NCI-H2196 treated with DMSO at 0.1 percent for 48 hours (cell line): ENCODE data around the gene C10orf71.

Source experiments
- DNase-seq: peaks from one replicate; lab custom pipeline; 2025; ENCODE audit not compliant: unreplicated experiment; lab: John Stamatoyannopoulos, UW

The C10orf71 gene

DNA sequence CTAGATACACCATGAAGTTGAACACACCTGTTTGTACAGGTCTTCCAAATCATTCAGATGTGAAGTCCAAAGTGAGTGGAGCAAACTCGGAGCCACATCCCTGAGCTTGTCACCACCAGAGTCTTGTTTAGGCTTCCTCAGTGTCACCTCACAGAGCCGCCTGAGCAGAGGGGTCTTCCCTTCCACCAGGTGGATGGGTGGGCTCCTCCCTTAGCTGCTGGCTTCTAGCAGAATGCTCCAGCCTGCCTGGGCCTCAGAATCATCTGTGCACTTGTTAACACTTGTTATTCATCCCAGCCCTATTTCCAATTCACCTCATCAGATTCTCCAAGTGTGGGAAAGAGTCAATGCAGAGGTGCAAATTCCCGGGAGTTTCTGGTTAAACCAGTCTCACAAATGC lies 32.5 kb downstream of the C10orf71 start:
- DNase-seq: no peak

DNA sequence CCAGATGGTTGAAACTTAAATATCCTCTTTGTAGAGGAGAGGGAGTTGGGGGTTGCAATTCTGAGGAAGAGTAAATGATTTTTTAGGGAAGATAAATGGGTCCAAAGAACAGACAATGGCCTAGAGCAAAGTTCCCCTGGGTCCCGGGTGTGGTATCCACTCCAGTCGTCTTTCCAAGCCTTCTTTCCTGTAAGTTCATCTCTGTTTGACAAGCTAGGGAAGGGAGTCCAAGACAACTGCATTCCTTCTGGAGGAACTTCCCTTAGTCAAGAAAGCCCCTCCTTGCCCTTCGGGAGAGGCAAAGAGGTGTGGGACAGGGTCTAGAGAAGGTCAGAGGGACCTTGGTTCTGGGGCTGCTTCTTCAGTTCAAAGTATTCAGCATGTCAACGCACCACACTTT lies 33.4 kb downstream of the C10orf71 start:
- no peak for DNase-seq

DNA sequence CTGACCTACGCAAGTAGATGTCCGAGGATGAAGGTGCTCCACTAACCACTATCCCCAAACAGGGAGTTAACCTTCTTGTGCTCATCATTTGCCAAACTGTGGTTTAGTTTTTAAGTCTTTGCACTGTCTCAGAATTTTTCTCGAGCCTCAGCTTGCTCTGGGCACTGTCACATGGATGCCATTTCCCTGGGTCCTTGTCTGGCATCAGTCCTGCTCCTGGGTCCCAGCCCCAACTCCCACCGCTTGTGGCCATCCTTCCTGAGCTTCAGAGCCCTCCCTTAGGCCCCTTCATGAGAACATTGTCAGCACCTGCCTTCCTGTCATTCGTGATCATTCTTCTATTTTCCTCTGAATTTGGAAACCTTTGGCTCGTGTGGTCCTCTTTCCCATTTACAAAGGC lies 33.8 kb downstream of the C10orf71 start:
- no peak for DNase-seq

DNA sequence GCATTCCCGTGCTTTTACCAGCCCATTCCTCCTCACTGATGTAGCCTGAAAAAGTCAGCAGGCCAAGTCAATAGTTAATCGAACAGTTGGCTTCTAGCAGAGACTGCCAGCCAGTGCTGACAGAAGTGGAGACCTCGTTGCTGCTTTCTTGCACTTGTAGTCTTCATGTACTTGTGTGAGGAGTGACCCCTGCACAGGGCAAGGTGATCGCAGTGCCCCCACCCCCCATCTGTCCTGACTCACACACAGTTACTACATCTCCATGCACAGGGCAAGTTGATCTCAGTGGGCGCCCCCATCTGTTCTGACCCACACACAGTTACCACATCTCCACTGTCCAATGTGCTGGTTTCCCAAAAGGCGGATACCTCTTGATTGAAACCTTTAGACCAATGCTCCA lies 34.2 kb downstream of the C10orf71 start:
- no peak for DNase-seq

DNA sequence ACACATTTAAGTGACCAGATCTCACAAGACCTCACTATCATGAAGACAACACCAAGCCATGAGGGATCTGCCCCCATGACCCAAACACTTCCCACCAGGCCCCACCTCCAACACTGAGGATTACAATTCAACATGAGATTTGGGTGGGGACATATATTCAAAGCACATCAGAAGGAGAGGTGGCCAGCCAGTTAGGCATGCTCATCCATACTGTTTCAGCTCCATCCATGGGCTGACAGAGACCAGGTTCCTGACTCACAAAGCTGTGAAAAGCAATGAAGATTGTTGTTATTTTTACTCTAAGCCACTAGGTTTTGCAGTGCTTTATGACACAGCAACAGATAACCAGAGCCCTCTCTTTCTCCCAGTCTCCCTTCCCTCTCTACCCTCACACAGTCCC lies 36.0 kb downstream of the C10orf71 start:
- no peak for DNase-seq

DNA sequence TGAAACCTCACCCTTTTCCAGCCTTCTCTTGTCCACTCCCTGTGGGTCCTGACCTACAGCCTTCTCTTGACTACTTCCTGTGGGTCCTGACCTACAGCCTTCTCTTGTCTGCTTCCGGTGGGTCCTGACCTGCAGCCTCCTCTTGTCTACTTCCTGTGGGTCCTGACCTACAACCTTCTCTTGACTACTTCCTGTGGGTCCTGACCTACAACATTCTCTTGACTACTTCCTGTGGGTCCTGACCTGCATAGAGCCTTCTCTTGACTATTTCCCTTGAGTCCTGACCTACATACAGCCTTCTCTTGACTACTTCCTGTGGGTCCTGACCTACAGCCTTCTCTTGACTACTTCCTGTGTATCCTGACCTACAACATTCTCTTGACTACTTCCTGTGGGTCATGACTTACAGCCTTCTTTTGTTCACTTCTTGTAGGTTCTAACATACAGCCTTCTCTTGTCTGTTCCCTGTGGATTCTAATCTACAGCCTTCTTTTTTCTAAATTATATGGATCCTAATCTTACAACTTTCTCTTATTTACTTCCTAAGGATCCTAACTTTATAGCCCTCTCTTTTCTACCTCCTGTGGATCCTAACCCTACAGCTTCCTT lies 36.5 kb downstream of the C10orf71 start:
- DNase-seq: no peak

DNA sequence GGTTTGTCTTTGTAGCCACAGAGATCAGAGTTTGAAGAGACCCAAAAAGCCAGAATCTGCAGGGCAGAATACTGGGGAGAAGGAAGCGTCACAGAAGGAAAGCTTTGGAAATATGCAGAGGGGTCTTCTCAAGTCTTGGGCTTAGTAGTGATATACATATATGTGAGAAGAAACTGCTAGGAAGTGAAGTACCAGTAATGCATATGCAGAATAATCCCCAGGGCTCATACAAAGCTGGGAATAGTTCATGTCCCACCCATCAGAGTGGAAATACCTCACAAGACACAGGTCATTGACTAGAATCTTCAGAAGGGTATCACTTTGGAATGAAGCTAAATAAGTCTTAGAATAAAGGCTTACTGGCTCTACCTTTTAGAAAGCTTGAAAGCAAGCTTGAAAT lies 39.6 kb downstream of the C10orf71 start:
- DNase-seq: no peak

DNA sequence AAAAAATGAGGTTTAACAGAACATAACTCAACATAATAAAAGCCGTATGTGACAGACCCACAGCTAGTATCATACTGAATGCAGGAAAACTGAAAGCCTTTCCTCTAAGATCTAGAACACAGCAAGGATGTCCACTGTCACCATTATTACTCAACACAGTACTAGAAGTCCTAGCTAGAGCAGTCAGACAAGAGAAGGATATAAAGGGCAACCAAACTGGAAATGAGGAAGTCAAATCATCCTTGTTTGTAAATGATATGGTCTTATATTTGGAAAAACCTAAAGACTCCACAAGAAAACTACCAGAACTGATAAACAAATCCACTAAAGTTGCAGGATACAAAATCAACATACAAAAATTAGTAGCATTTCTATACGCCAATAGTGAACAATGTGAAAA lies 45.9 kb downstream of the C10orf71 start:
- no peak for DNase-seq

DNA sequence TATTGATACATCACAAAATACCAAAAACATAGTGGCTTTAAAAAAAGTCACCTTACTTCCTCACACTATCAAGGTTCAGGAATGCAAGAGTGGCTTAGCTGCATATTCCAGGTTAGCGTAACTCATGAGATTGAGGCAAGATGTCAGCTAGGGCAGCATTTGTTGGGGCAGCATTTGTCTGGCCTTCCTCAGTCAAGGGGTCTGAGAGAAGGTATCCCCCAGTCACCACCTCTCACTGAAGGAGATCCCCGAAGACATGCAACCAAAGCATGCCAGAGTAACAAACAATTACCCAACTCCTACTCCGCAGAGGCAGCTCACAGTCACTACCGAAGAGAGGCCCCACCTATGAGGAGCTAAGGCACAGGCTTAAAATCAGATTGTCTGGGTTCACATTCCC lies 48.4 kb downstream of the C10orf71 start:
- DNase-seq: no peak

DNA sequence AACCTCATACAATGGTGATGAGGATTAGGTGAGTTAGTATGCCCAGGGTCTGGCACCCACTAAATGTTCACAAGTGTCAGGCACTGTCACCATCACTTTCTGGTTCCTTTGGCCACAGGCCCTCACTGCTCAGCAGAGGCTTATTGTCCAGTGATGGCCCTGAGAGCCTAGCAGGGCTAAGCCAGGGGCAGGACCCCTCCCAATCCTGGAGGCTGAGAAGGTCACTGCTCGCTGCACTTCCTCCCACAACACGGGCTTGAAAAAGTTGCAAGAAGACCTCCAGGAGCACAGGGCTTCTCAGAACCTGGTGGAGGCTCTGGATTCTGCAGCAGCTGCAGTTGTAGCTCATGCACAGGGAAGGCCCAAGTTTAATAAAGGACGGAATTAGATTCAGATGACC lies 48.9 kb downstream of the C10orf71 start:
- DNase-seq: no peak

DNA sequence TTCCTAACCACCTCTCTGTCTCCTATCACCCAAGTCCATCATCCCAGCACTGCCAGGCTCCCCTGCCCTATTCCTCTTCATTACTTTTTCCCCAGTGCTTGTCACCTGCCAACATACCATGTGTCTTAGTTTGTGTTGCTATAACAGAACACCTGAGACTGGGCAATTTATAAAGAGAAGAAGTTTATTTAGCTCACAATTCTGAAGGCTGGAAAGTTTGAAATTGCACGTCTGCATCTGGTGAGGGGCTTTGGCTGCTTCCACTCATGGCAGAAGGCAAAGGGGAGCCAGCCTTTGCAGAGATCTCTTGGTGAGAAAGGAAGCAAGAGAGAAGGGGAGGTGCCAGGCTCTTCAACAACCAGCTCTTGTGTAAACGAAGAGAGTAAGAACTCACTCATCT lies 49.6 kb downstream of the C10orf71 start:
- DNase-seq: no peak

DNA sequence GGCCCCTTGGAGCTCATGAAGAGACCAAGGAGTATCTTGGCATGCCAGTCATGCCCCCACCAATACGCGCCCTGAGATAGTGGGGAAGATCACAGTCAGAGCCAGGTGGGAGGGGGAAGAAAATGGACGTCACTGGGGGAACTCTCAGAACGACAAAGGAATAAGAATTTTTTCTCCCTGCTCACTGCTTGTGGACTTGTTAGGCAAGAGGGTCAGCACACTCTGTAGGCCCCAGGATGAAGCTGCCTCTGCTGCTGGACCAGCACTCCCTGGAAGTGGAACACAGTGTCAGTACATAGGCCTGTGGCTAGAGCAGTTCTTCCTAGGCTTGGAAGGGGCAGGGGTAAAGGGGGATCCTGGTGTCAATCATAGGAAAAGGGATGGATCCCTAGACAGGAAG lies 50.4 kb downstream of the C10orf71 start:
- DNase-seq: no peak

DNA sequence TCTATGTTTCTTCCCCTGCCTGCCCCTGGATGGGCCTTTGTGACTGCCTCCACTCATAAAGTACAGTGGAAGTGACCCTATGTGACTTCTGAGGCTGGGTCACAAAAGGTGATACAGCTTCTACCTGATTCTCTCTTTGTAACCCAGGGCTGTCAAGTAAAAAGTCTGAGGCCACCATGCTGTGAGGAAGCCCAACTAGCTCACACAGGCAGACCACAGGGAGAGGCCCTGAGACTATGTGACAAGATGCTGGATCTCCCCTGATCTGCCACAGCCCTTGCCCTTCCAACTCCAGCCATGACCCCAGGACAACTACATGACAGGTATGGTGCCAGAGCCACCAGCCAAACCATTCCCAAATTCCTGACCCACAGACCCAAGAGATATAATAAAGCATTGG lies 51.2 kb downstream of the C10orf71 start:
- DNase-seq: no peak

DNA sequence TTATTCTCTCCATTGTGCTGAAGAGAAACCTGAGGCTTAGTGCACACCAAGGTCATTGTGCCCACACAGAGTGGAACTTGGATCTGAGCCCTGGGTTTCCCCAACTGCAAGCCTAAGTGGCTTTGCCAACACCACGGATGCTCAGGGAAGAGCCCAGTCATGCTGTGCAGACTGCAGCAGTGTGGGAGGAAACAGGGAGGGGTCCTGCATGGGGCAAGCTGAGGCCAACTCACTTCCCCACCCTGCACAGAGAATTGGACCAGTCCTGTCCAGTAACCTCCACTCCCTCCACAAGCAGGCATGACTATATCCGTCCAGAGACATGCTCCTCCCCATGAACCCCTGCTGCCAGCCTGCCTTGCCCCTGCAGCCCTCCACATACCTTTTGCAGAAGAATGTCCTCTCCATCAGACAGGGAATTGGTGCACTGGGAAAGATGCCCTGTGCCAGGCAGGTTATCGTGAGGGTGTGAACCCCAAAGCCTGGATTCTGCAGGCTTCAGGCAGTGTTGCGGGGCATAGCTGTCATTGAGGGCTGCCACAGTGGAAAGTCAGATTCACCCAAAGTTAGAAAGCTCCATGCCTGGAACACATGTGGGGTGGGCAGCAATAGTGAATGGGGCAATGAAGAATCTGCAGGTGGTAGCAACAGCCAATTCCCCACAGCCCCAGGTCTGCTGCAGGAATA lies 52.0 kb downstream of the C10orf71 start:
- DNase-seq: no peak

DNA sequence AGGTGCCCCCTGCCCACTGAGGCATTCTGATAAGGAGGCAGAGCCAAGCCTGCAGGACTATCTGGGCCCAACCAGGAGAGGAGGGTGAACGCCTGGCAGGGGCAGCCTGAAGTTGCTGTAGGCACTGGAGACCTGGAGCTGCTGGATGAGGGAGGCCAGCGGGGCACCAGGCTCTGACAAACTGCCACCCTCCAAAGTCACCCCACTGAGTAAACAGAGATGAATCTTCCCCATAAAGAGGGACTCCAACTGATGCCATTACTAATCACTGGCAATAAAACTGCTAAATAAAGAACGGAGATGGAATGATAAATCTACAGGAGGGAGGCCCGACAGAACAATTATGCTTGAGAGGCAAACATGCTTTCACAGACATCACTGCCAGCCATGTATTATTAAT lies 52.7 kb downstream of the C10orf71 start:
- DNase-seq: no peak

DNA sequence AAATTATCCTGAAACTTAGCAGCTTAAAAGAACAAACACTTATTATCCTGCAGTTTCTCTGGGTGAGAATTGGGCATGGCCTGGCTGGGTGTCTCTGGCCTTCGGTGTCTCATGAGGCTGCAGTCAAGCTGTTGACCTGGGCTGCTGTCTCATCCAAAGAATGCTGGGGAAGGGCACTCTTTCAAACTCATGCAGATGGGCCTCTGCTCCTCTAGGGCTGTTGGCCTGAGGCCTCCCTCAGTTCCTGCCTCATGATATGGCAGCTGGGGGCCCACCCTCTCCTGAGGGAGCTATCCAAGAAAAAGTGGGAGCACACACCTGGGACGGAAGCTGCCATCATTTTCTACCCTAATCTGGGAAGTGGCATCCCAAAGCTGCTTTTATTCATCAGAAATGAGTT lies 53.4 kb downstream of the C10orf71 start:
- no peak for DNase-seq

DNA sequence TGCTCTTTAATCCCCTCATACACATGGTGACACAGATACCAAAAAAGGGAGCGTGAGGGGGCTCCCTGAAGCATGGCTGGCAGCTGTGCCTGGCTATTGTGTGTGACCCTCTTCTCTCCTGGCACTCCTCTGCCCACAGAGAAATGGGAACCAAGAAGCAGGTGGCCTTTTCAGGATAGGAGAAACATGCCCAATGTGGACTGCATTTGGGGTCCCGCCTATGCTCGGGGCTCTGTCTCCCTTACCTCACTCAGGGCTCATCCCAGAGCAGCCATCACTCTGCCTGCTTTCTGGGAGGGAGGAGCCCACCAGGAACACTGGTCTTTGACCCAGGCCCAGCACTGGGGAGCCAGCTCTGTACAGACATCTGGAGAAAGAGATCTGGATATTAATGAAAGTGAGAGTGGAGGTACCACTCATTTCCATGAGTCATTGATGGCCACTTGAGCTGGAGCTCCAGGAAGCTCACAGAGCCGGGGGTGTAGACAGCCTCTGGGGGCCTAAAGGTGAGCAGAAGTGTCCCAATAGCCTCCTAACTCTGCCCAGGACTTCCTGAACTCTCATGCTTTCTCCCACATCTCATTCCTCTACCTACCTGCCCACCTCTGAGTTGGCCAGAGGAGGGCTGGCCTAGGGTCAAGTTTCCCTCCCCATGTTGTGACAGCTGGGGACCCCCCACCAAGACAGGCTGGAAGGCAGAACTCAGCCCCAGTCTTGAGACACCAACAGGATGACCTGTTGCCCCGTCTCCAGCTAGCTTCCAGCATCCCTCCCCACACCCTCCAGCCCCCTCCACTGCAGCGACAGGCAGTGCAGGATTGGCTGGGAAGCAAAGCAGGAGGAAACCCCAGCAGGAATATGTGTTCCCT lies 54.3 kb downstream of the C10orf71 start:
- no peak for DNase-seq

DNA sequence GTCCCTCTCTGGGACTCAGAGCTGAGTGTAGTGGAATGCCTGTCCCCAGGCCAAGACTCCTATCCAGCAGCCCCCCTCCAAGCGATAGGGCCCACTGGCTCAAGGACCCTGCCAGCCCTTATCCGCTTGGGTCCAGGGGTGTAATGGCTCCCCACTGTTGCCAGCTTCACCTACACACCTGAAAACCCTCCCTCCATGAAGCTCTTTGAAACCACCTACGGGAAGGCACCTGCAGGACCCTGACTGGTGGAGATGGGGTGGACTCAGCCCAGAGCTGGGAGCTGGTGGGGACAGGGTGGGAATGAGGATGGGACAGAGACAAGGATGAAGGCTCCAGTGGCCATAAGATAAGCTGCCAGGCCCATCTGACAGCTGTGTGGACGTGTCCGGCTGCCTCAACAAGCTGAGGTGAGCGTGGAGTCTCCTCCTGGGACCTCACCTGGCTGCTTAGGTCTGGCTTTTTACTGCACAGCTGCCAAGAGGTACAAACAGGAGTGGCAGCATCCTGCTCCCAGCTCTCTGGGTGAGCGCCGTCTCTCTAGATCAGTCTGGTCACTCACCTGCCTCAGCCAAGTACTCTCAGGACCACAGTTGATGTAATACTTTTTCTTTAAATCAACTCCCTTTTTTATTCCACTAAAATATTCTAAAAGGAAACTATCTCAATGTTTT lies 55.1 kb downstream of the C10orf71 start:
- no peak for DNase-seq

DNA sequence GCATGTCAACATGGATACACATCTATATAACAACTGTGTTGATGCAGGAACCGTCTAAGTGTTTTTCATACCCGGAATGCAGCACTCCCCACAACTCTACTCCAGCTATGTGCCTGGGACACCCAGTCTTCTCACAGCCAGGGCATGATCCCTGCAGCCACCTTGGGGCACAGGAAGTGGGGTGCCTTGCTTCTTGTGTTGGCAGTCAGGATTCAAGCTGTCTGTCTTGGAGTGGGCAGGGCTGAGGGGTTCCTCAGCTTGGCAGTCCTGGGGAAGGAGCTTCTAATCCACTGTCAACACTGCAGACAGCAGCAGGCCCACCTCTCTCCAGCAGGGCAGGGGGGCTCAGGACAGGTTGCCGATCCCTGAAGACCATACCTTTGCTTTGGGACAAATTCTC lies 55.6 kb downstream of the C10orf71 start:
- DNase-seq: no peak

DNA sequence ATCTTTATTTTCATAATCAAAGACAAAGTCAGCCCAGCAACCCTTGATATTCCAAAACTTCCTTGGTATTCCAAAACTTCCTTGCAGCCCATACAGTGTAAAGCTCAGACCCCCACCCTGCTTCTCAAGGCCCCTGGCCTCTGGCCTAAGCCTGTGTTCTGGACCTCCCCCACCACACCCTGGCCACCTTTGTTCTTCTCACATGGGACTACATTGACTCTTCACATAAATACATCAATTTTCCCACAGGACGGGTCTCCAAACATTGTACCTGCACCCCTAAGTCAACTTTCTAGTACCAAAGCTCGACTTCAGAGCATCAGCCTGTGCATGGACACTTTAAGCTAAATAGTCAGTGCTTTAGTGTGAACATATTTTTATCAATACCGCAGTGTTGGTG lies 56.3 kb downstream of the C10orf71 start:
- DNase-seq: no peak

DNA sequence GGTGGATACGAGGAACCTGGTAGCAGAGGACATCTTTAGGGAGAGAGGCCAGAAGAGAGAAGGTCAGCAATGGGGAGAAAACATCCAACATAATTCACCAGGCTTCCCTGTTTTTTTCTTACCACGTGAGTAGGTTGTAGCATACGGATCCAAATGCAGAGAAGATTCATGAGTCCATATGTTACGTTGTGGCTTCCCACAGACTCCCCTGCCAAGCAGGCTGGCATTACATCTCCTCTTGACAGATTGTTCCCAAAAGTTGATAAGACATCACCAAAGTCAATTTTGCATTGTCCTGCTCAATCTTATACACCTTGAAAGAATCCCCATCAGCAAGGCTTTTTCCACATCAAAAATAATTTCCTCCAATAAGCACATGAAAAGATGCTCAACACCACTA lies 57.2 kb downstream of the C10orf71 start:
- DNase-seq: no peak

DNA sequence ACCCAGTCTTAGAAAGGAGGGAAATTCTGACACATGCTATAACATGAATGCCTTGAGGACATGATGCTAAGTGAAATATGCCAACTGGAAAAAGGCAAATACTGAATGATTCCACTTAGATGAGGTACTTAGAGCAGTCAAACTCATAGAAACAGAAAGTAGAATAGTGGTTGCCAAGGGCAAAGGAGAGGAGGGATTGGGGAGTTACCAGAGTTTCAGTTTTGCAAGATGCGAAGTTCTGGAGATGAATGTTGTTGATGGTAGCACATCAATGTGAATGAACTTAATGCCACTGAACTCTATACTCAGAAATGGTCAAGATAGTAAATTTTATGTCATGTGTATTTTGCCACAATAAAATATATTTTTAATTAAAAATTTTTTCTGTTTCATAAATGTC lies 58.0 kb downstream of the C10orf71 start:
- DNase-seq: no peak
